Right hindlimb (tissue), 1 donor: ENCODE measurements around the gene PRKD1.

Experiments used
- DNase-seq: peaks from one replicate; pipeline ENCODE4 v3.0.0-alpha.2; 2018

The PRKD1 gene

DNA sequence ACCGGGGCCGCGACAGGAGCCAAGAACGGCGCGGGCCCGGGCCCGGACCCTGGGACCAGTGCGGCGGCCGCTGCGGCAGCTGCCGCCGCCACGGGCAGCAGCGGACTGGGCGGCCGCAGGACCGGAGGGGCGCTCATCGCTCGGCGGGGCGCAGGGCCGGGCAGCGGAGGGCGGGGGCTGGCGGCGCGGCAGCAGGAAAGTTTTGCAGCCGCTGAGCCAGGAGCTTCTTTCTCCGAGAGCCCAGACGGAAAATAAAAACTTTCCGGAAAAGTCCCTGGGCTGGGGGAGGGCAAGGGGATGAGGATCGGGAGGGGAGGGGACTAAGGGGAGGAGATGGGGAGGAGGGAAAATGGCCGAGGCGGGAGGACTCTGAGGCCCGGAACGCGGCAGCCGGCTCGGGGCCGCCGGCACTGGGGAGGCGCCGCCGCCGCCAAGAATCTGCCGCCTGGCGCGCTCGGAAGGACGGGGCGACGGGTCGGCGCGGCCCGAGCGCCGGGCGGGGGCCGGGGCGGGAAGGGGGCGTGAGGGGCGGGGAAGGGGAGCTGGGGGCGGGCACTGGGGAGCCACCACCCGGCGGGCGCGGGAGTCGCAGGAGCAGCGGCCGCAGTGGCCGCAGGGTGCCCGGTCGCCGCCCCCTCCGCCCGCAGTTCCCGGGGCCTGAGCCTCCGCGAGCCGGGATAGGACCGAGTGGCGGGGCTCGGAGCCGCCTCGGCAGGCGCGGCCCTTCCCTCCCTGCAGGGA is at the start of gene PRKD1:
TSS of gene PRKD1 (minus strand) at position 472 of the 741 bp plus-strand sequence.
- peak; percentile 87 for DNase-seq

DNA sequence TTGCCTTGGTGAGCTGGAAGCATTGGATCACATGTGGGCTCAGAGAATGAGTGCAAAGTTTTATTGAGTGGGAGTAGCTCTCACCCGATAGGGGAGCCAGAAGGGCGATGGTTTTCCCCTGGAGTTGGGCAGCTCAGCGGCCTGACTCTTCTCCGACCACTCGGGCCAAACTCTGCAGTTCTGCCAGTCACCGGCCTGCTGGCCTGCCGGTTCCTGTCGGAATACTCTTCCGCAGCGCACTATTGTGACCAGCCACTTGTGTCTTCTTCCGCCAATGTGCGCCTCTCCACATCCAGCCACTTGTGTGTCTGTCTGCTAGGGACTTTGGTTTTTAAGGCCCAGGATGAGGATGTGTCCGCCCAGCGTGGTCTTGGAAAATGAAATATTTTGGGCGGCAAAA is 43.5 kb upstream of the PRKD1 start:
- DNase-seq = no peak

DNA sequence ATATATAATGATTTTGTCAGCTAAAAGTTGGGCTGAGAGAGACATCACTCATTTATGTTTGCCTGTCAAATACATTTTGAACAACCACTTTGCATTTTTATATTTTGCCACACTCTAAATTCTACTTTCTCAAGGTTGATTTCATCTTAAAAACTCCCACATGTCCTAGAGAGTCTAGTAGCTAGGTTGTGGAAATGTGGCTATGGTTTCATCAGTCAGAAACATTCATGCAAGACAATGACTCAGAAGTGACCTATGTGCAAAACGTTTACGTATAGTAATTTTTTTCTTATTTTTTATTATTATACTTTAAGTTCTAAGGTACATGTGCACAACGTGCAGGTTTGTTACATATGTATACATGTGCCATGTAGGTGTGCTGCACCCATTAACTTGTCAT is 27.4 kb upstream of the PRKD1 start:
- no peak for DNase-seq

DNA sequence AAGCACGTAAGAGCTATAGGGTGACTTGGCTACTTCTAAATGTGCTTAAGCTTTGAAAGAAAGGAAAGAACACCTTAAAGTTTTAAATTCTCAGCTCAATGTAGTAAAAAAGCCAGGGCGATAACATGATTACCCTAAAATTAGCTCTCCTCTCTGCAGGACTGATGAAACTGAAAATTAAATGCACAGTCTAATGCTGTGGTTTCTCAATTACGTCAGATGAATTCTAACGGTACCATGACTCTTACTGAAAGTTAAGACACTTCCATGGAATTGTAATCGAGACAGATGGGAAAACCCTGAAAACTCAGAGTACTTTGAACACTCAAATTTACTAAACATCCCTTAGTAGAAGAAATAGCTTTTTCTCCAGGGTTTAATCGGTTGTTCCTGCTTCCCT is 25.9 kb upstream of the PRKD1 start:
- DNase-seq = no peak

DNA sequence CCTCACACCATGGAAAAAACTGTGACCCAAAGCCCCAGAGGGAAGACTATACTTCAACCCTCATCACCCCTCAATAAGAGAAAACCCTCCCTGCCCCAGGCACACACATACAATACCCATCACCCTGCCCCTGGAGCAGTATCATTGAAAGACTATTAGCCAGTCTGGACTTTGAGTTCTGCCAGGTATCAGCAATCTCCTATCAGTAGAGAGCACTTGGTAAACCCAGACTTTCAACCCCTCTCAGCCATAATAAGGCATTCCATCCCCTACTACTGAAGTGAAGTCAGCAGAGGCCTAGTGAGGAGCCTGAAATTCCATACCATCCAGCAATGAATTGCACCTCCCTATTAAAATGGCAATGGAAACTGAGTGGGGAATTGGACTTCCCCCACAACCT is 16.4 kb upstream of the PRKD1 start:
- no peak for DNase-seq

DNA sequence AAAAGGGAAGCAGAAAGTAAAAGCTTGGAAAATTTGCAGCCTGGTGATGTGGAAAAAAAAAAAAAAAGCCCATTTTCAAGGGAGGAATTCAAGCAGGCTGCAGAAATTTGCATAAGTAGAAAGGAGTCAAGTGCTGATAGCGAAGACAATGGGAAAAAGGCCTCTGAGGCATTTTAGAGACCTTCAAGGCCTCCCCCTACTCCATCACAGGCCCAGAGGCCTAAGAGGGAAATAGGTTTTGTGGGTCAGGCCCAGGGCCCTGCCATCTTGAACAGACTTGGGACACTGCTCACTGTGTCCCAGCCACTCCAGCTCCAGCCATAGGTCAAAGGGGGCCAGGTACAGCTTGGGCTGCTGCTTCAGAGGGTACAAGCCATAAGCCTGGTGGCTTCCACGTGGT is 13.8 kb upstream of the PRKD1 start:
- DNase-seq = no peak

DNA sequence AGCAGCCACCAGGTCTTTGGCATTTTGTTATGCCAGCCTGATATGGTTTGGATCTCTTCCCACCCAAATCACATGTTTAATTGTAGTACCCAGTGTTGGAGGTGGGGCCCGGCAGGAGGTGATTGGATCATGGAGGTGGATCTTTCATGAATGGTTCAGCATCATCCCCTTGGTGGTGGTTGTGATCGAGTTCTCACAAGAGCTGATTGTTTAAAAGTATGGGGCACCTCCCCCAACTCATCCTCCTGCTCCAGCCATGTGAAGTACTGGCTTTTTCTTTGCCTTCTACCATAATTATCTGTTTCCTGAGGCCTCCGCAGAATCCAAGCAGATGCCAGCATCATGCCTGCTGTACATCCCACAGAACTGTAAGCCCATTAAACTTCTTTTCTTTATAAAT is 12.8 kb upstream of the PRKD1 start:
- no peak for DNase-seq

DNA sequence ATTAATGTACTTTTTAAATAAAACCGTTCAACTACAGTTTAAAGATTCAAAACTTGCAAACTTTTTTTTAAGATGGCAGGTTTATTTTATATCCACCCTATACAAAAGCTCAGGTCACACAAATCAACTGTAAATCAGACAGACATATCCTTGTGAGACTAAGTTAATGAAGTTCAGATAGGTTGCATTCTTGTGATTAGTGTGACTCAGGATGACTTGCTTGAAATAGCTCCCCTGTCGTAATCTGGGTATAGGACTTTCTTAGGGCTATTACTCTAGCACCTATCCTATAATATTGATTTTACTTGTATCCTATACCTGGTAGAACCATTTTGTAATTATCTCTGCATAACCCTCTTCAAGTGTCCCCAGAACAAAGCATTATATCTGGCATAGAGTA is 9.5 kb upstream of the PRKD1 start:
- no peak for DNase-seq

DNA sequence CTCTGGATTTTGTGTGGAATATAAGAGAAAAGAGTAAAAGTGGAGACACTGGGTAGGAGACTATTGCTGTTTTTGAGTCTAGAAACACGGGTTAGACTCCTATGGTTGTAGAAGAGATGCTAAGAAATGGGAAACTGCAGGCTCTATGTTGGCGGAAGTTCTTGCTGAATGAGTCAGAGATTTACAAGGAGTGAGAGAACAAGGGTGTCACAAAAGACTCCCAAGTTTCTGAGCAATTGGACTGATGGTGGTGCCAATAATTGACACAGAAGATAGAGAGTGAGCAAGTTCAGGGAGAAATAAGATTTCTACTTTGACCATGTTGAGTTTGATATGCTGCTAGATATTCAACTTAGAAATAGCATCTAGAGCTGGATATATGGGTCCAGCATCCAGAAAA is 2.6 kb upstream of the PRKD1 start:
- DNase-seq = no peak

DNA sequence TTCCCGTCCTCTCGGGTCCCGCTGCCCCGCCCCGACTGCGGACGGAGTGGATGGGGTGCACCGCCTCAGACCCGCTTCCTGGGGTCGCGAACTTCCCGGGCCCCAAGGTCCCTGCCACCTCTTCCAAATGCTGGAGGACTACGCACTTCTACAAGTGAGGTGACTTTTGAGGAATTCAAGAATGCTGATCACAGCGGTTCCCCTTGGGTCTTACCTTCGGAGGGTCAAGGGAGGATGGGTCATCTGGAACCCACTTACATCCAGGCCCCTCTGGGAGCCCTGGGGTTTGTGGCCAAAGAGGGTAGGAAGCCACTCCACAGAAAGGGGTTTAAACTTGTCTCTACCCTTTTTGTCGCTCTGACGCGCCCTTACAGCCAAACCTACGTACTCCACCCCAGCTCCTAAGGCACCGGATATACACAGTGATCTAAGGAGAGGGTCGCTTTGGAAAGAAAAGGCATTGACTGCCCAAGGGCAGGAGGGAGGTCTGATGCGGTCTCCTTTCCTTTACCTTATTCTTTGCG is 532 bp upstream of the PRKD1 start:
- peak; percentile 30 for DNase-seq

DNA sequence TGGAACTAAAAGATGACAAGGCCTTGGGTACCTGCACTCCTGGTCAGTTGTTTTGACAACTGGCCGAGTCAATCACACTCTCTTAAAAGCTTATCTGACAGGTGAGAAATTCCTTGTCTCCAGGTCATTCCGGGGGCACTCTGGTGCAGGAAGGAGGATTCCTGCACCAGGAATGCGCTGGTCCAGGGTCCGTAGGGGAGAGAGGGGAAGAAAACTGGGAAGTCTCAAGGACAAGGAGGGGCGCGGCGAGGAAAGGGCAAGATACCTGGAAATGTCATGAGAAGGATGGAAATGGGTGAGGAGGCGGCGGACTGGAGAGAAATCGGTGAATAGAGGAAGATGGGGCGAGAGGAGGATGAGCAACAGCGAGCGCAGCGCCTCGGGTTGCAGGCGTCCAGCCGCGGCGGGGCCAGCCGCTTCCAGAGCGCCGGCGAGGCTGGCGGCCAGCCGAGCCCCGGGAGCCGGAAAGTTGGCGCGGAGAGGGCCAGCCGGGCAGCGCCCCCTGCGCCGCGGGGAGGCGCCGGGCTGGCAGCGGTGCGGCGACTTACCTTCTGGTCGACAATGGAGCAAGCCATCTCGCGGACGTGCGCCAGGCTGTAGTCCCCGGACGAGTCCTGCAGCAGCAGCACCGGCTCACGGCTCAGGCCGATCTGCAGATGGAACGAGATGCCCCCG is 809 bp downstream of the PRKD1 start:
- peak; percentile 68 for DNase-seq

DNA sequence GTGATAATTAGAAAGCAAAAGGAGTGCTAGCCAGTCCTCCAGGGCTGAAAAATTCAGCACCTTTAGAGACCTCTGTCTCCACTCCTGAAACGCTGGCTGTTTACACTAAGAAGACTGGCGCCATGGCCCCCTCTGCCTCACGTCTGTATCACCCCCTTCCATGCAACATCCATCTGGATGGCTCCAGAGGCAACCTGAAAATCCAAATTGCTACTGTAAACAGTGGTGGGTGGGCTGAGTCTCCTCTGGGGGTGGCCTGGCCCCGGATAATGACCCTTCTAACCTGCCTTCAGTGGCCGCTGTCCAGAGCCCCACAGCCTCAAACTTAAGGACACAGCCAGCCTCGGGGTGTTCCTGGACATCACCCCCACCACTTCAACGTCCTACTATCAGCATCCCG is 1.4 kb downstream of the PRKD1 start:
- no peak for DNase-seq

DNA sequence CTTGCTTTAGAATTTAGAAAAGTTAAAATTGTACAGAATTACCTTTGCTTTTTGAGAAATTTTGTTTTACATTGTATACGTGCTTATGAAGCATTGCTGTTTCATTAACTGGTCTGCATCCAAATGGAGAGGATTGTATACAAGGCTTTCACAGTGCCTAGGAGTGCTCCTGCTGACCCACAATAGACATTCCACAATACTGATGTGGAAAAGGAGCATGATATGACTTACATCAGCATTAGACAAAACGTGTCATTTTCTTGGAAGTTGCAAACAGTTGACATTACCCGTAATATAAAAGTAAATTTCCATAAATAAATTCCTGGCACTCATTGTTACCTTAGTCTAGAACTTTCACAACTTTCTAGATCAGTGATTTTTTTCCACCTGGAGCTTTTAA is 1.9 kb downstream of the PRKD1 start:
- DNase-seq = no peak

DNA sequence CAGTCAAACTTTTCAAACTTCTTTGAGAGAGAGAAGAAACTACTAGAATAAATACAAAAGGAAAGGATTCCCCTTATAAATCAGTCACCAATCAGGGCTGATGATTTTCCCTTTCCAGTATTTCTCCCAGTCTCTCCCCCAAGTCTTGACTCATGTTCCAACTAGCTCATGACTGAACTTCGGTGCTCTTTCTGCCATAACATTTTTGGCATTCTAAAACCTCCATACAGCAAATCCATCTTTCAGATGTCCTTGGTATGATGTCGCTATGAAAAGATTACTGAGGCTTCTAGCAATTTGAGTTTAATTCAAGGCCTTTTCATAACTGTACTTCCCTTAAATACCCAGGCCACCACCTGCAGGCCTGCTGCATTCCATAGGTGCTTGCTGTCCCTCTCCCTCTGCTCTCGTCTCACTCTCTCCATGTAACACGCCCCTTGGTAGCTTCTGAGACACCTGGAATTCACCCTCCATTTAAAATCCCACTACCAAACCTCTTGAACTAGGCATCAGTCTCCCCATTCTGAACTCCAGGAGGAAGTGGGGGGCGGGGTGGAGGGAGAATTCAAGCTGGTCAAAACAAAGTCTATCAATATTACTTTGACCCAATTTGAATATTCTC is 2.4 kb downstream of the PRKD1 start:
- DNase-seq = no peak

DNA sequence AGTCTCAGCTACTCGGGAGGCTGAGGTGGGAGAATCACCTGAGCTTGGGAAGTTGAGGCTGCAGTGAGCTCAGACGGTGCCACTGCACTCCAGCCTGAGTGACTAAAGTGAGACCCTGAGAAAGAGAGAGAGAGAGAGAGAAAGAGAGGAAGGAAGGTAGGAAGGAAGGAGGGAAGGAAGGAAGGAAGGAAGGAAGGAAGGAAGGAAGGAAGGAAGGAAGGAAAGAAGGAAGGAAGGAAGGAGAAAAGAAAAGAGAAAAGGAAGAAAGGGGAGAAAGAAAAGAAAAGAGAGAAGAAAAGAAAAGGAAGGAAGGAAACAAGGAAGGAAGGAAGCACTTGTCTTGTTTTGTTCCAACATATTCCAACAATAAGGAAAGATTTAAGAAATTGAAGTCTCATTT is 7.8 kb downstream of the PRKD1 start:
- no peak for DNase-seq

DNA sequence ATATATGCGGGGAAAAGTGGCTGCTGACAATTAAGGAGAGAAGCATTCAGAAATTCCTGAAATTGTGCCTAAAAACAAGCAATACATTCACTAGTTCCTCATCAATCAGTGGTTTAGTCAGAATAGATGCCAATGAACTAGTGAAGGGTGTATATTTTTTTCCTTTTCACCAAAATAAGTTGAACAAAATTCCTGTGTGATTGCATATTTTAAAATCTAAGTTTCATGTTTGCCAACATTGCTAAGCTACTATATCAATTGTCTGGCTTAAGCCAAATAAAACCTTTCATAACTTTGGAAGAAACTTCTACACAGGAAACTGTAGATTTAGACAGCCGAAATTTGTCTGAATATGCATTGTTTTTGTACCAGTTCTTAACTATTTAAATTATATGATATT is 8.7 kb downstream of the PRKD1 start:
- no peak for DNase-seq

DNA sequence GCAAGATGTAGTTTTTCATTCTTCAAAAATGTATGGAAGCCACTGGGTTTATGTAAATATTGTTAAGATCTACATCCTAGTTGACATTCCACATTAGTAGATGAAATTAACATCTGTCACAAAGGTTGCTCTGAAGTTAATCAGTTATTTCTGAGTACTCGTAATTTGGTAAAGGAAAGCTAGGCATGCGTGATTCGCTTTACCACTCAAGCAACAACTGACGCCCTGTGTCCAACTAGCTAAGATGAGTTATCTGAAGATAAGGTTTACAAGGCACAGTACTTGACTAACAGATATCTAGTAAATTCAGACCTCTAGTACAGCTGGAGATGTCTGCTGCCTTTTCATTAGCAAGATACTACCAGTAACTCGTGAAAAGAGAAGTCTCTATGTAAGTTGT is 14.1 kb downstream of the PRKD1 start:
- DNase-seq = no peak

DNA sequence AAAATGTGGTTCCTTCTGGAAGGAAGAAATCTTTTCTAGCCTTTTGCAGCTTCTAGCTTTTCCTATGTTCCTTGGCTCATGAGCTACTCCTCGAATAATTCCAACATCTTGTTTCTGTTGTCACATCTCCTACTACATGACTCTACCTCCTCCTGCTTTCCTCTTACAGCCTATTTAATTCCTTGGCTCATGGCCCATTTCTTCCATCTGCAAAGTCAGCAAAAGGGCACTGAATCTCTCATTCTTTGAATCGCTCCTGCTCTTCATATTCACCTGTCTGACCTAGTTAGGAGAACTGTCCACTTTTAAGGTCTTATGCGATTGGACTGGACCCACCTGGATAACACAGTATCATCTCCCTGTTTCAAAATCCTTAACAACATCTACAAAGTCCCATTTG is 15.8 kb downstream of the PRKD1 start:
- no peak for DNase-seq

DNA sequence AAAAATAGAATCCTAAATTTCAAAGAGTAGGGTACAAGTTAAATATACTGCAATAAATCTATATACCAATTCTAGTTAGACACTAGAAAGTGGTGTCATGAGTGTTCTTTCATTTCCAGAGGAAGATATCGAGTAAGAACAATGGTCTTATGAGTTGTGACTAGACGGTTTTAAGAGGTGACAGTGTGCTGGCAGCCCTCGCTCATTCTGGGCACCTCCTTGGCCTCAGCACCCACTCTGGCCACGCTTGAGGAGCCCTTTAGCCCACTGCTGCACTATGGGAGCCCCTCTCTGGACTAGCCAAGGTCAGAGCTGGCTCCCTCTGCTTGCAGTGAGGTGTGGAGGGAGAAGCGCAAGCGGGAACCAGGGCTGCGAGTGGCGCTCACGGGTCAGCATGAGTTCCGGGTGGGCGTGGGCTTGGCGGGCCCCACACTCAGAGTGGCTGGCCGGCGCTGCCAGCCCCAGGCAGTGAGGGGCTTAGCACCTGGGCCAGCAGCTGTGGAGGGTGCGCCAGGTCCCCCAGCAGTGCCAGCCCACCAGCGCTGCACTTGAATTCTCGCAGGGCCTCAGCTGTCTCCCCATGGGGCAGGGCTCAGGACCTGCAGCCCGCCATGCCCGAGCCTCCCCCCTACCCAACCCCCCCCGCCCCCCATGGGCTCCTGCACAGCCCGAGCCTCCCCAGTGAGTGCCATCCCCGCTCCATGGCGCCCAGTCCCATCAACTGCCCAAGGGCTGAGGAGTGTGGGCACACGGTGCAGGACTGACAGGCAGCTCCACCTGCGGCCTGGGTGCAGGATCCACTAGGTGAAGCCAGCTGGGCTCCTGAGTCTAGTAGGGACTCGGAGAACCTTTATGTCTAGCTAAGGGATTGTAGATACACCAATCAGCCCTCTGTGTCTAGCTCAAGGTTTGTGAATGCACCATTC is 18.7 kb downstream of the PRKD1 start:
- DNase-seq = no peak

DNA sequence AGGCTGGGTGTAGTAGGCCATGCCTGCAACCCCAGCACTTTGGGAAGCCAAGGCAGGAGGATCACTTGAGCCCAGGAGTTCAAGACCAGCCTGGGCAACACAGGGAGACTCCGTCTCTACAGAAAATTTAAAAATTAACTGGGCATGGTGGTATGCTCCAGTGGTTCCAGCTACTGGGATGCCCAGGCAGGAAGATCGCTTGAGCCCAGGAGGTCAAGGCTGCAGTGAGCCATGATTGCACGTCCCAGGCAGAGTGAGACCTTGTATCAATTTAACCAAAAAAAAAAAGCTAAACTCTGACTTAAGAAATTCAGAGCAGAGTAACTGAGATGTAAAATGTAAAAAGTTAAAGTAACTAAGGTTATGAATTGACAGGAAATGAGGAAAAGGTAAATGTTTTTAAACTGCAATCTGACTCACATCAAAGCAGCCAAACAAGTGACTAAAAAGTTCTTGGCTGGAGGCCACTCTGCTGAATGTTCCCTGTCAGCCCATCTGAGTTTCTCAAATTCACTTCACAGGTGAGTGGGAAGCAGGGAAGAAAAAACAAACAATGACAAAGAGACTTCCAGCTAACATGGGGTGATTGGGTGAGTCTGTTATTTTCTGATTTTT is 21.3 kb downstream of the PRKD1 start:
- DNase-seq = no peak

DNA sequence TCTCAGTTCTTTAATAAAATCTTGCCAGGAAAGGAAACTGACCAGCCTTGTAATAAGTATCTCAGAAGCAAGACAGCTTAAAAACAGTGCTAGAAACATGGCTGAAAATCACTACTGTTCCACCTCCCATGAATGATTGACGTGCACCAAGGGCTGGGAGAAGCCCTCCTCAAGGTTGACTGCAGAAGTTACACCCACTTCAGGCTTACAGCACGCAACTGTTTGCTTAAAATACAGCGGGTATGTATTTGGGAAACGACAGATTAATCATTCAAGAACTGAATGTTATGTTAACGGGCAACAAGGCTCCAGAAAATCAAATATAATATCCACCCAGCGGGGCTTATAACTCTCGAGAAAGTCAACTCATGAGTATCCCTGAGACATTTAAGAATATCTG is 22.1 kb downstream of the PRKD1 start:
- DNase-seq = no peak

DNA sequence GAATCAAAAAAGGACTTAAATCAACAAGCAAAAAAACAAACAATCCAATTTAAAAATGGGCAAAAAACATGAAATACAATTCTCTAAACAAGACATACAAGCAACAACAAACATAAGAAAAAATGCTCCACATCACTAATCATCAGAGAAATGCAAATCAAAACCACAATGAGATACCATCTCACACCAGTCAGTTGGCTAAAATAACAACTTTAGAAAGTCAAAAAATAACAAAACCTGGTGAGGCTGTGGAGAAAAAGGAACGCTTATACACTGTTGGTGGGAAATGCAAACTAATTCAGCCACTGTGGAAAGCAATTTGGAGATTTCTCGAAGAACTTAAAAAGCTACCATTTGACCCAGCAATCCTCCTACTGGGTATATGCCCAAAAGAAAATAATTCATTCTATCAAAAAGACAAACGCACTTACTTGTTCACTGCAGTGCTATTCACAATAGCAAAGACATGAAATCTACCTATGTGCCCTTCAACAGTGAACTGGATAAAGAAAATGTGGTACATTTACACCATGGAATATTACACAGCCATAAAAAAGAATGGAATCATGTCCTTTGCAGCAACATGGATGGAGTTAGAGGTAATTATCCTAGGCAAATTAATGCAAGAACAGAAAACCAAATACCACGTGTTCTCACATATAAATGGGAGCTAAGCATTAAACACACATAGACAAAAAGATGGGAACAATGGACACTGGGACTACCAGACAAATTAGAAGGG is 26.9 kb downstream of the PRKD1 start:
- no peak for DNase-seq
